Transverse colon (tissue), 4 donors: ENCODE measurements around the gene SERPINA9. TPM values are rescaled to one million over a fixed set of nuclear protein-coding genes. Genes with fewer than 3 reads are reported as not detected.

Experiments used
- DNase-seq: peaks from one replicate; pipeline ENCODE4 v3.0.0-alpha.2; 2019
- H3K27ac ChIP-seq, 4 donors: fragments of 200-600 bp; sonication (generic); 2 replicates each; pipeline ENCODE4 v1.5.1; 2016 to 2018; ENCODE audit warnings: inconsistent platforms in 4 of 4
- H3K27me3 ChIP-seq: fragments of 200-600 bp; sonication (generic); 2 replicates; pipeline ENCODE4 v1.5.1; 2017; ENCODE audit warnings: inconsistent platforms
- H3K36me3 ChIP-seq, 4 donors: fragments of 200-600 bp; sonication (generic); 2 replicates each; pipeline ENCODE4 v1.5.1; 2017 to 2019; ENCODE audit warnings: inconsistent platforms in 4 of 4
- H3K4me1 ChIP-seq, 4 donors: fragments of 200-600 bp; sonication (generic); 2 replicates each; pipeline ENCODE4 v1.5.1; 2017 to 2020; ENCODE audit warnings: inconsistent platforms in 4 of 4
- H3K4me3 ChIP-seq, 4 donors: fragments of 200-600 bp; sonication (generic); 1 replicate in 1 of 4; 2 replicates in 3 of 4; pipeline versions ENCODE4 v1.5.1 to v1.6.1; 2017 to 2019; ENCODE audit warnings: inconsistent platforms in 4 of 4
- H3K9me3 ChIP-seq, 2 donors: fragments of 200-600 bp; sonication (generic); 2 replicates each; pipeline ENCODE4 v1.5.1; 2017 to 2019; ENCODE audit warnings: inconsistent platforms in 2 of 2
- CTCF ChIP-seq, 5 experiments: fragments of 200-600 bp in 3 of 5; fragments of 450-650 bp in 2 of 5; sonication (generic) in 3 of 5; IDR thresholded peaks; 1 replicate in 2 of 5; 2 replicates in 3 of 5; pipeline ENCODE4 v1.5.1; 2016 to 2017; ENCODE audit warnings: antibody characterized with exemption in 5 of 5, inconsistent platforms in 3 of 5, mild to moderate bottlenecking in 2 of 5, moderate library complexity in 1 of 5
- EP300 ChIP-seq: sonication (generic); formaldehyde crosslinking; IDR thresholded peaks from one replicate; pipeline ENCODE4 v1.6.1; 2017; ENCODE audit warnings: antibody characterized with exemption, low read depth
- POLR2A ChIP-seq: fragments of 450-650 bp; IDR thresholded peaks from one replicate; pipeline ENCODE4 v1.6.1; 2016; ENCODE audit warnings: antibody characterized with exemption, mild to moderate bottlenecking, moderate library complexity
- POLR2AphosphoS5 ChIP-seq, 3 donors: sonication (generic); formaldehyde crosslinking; IDR thresholded peaks; one replicate each; pipeline ENCODE4 v1.6.1; 2016; ENCODE audit warnings: antibody characterized with exemption in 3 of 3
- whole genome bisulfite sequencing, 2 donors: methylation state at CpG; one replicate each; pipeline ENCODE4 v1.1.5; 2018; ENCODE audit warnings: low coverage in 1 of 2; 5-methylcytosine and 5-hydroxymethylcytosine counted together
- in situ Hi-C, 4 donors: fragments of 200-750 bp; cut with MboI; loops; one replicate each; pipeline versions ENCODE4 v1.15.0 to v1.15.1; 2017; ENCODE audit warnings: low sequenced_read_pairs in 3 of 4, low pct_ligation_motif_present in 1 of 4, low pct_unique_long_range_greater_than_20kb in 1 of 4
- intact Hi-C: fragments of 100-400 bp; cut with DNase I; formaldehyde crosslinking; loops from one replicate; pipeline ENCODE4 v1.15.1; 2023; ENCODE audit warnings: low total_unique reads
- total RNA-seq, 4 donors: library from RNA; depleted of rRNA; stranded (reverse); fragments of >200 nt; gene quantifications; one replicate each; pipeline ENCODE4 v1.1.0, GENCODE V29; 2016

SERPINA9 gene
- total RNA-seq, 4 donors from 2014 or later: not detected

GRCh38 chr14:94451826-94452225 lies 24.2 kb downstream of the SERPINA9 start:
- no peak for TF ChIP-seq POLR2A
- TF ChIP-seq EP300: no peak
- no peak for TF ChIP-seq POLR2AphosphoS5 (IDR thresholded peaks at IDR 0.05)
- TF ChIP-seq CTCF (IDR thresholded peaks at IDR 0.05): no peak
- no peaks in the 10 kb centered on the region for H3K9me3 ChIP-seq
- no peak overlapping the region for H3K27ac ChIP-seq
- no peak for DNase-seq
- no peak overlapping the region for H3K4me3 ChIP-seq
- H3K27me3 ChIP-seq: peaks cover 7% of the 10 kb centered on the region
- no peaks in the 10 kb centered on the region for H3K4me1 ChIP-seq
- in situ Hi-C loops: no loop called here
- 54 to 58% methylated on average over 2 to 3 of the region's 3 CpGs for WGBS, 2 donors
- H3K36me3 ChIP-seq: no peaks in the 10 kb centered on the region
- intact Hi-C loops: no loop called here

GRCh38 chr14:94451091-94451771 lies 24.8 kb downstream of the SERPINA9 start:
- Histone ChIP-seq H3K4me3 (no peak overlapping the region), H3K27ac (no peak overlapping the region), H3K9me3 (no peaks in the 10 kb centered on the region), H3K4me1 (no peaks in the 10 kb centered on the region), H3K36me3 (no peaks in the 10 kb centered on the region), H3K27me3 (peaks cover 7% of the 10 kb centered on the region)
- TF ChIP-seq EP300 (no peak), CTCF (IDR thresholded peaks at IDR 0.05) (no peak), POLR2AphosphoS5 (IDR thresholded peaks at IDR 0.05) (no peak), POLR2A (no peak)
- in situ Hi-C loops (no loop called here), intact Hi-C loops (no loop called here)
- WGBS, 2 donors: 11 to 18% methylated on average over 6 to 8 of the region's 8 CpGs
- no peak for DNase-seq

GRCh38 chr14:94450722-94451090 lies 25.3 kb downstream of the SERPINA9 start:
- no peak overlapping the region for H3K4me3 ChIP-seq
- H3K4me1 ChIP-seq: no peaks in the 10 kb centered on the region
- TF ChIP-seq POLR2AphosphoS5 (IDR thresholded peaks at IDR 0.05) (no peak), EP300 (no peak), POLR2A (no peak), CTCF (IDR thresholded peaks at IDR 0.05) (no peak)
- H3K9me3 ChIP-seq: no peaks in the 10 kb centered on the region
- intact Hi-C loops (no loop called here), in situ Hi-C loops (no loop called here)
- peaks cover 7% of the 10 kb centered on the region for H3K27me3 ChIP-seq
- WGBS, 2 donors: 76 to 78% methylated on average over 3 of the region's 3 CpGs
- no peaks in the 10 kb centered on the region for H3K36me3 ChIP-seq
- H3K27ac ChIP-seq: no peak overlapping the region
- DNase-seq: no peak

GRCh38 chr14:94449930-94450329 lies 26.1 kb downstream of the SERPINA9 start:
- Histone ChIP-seq H3K36me3 (no peaks in the 10 kb centered on the region), H3K27me3 (peaks cover 7% of the 10 kb centered on the region)
- TF ChIP-seq POLR2A (no peak), POLR2AphosphoS5 (IDR thresholded peaks at IDR 0.05) (no peak), CTCF (IDR thresholded peaks at IDR 0.05) (no peak), EP300 (no peak)

More at GRCh38 chr14:94449930-94450329, 26.1 kb downstream of the SERPINA9 start:
- no peak for DNase-seq
- in situ Hi-C loops (no loop called here), intact Hi-C loops (no loop called here)
- Histone ChIP-seq H3K9me3 (no peaks in the 10 kb centered on the region), H3K4me3 (no peak overlapping the region), H3K27ac (no peak overlapping the region), H3K4me1 (no peaks in the 10 kb centered on the region)
- WGBS, 2 donors: 81 to 87% methylated on average over 4 to 6 of the region's 6 CpGs
